HG02870 (cell line): Measurements from ENCODE around the gene STK17A.
"Not testable (repeated sequence)": the region's sequence is repeated elsewhere in the genome, so short reads cannot be mapped to it uniquely, and the experiment has no call there.

Source experiments
- ATAC-seq: cut with Tn5 transposase; IDR thresholded peaks from one replicate; pipeline ENCODE4 v1.9.1; 2021; ENCODE audit warnings: mild to moderate bottlenecking, moderate library complexity; ENCODE audit not compliant: unreplicated experiment

STK17A gene

DNA sequence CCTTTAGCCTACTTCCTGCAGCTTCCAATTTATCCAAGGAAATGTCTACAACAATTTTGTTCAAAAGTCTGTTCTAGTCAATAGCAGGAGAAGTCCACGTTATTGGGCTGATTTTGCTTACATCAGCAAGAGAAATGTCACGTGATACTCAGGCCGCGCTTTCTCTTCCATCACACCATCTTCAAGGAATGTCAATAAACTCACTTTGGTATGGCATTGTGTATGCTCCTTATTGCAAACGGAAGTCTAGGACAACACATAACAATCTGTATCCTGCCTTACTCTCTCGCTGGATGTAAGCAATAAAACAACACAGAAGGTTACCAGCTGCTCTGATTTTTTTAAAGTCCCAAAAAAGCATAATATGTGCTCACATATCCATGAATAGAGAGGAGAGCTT is 17.1 kb upstream of the STK17A start:
- ATAC-seq = no peak

GRCh38 chr7:43568529-43568928 is 14.4 kb upstream of the STK17A start:
- no peak for ATAC-seq

- peak; percentile 71 for ATAC-seq
Observed at GRCh38 chr7:43569424-43569823, 13.5 kb upstream of the STK17A start.

- peak; percentile 81 for ATAC-seq
Observed at GRCh38 chr7:43570688-43571365, 12.1 kb upstream of the STK17A start.

- no peak for ATAC-seq
Observed at GRCh38 chr7:43572516-43573049, 10.3 kb upstream of the STK17A start.

- not testable (repeated sequence) for ATAC-seq
Observed at GRCh38 chr7:43573832-43574231, 9.1 kb upstream of the STK17A start.

DNA sequence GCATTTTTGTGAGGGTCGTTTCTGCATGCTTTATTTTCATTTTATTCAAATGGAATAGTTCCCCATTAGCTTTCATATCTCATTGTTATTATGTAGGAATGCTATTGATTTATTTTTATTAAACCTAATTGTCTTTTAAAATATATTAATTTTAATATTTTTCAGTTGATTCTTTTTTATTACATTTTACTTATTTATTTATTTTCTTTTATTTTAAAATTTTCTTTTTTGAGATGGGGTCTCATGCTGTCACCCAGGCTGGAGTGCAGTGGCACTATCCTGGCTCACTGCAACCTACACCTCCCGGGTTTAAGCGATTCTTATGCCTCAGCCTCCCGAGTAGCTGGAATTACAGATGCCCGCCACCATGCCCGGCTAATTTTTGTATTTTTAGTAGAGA is 7.4 kb upstream of the STK17A start:
- ATAC-seq = no peak

- ATAC-seq = no peak
Observed at GRCh38 chr7:43576241-43576640, 6.7 kb upstream of the STK17A start.

DNA sequence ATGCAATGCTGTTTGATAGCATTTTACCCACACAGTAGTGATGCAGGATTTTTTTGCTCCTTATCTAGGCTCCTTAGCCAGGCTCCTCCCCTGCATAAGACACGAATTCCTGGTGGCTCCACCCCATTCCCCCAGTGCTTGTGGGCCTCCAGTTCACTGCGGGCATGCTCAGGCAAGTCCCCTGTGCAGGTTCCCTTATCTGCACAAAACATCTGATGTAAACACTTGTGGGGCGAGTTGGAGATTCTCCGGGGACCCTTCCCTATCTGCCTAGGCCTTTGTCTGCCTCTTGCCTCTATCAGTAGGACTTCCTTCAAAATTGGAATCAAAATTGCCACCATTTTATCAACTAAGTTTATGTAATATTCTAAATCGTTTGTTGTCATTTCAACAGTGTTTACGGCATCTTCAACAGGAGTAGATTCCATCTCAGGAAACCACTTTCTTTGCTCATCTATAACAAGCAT is 5.4 kb upstream of the STK17A start:
- ATAC-seq = no peak

DNA sequence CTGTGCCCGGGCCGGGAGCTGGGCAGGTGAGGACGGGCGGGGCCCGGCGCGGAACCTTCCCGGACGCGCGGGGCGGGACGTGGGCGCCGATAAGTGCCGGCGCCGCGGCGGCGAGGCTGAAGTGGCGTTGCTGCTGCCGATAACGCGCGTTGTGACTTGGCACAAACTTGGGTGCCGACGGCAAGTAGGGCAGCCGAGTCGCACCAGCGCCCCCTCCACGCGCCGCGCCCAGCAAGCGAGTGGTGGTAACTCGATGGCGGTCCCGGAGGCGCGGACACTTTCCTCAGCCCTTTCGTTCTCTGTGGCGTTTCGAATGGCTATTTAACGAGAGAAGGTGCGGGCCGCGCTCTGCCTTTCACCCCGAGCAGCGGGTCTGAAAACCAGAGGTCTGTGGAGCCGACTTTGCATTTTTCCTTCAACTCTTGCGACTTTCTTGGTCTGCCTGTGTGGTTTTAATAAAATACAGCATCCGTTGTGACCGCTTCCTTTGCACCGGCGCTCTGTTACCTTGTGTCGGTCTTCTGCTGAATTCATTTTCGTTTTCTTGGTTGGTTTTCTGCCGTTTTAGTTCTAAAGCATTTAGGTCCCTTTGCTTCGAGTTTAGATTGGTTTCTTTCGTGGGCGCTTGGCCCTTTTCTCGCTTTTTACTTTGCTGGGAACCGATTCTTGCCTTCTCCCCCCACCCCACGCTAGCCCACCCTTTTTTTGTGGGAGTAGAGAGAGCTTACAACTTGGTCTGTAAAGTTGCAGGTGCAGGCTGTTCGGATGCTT is 701 bp downstream of the STK17A start:
- peak; percentile 19 for ATAC-seq

GRCh38 chr7:43584195-43584586 is 1.3 kb downstream of the STK17A start:
- ATAC-seq = no peak

- ATAC-seq = not testable (repeated sequence)
Observed at GRCh38 chr7:43584733-43585132, 1.8 kb downstream of the STK17A start.

- ATAC-seq = no peak
Observed at GRCh38 chr7:43585562-43585961, 2.7 kb downstream of the STK17A start.

DNA sequence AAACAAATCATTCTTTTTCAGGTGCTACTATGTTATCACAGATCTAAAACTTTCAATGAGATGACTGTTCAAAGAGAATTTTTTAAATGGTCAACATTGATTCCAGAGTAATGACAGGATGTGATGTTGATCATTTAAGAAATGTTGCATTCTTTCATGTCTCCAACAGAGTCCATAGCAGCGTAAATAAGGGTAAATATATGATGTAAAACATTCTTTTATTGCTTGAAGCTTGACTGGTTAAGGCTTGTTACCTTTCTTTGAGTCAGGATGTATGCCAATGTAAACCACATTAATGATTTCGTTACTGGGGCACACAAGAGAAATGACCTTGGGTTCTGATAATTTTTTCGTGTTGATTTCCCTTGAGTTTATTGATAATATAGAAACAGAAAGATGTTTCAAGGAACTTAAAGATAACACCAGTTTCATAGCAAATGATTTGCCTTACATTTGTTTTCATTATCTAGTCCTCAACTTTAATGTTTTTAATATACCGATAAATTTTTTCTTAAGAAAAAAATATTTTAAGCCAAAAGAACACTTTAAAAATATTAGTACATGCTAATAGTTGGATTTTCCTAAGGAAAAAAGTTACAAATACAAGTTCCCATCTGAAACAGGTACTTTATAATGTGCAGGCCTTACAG is 3.5 kb downstream of the STK17A start:
- no peak for ATAC-seq

- ATAC-seq = no peak
Observed at GRCh38 chr7:43588477-43589132, 5.7 kb downstream of the STK17A start.

- ATAC-seq = no peak
Observed at GRCh38 chr7:43589133-43589478, 6.2 kb downstream of the STK17A start.

DNA sequence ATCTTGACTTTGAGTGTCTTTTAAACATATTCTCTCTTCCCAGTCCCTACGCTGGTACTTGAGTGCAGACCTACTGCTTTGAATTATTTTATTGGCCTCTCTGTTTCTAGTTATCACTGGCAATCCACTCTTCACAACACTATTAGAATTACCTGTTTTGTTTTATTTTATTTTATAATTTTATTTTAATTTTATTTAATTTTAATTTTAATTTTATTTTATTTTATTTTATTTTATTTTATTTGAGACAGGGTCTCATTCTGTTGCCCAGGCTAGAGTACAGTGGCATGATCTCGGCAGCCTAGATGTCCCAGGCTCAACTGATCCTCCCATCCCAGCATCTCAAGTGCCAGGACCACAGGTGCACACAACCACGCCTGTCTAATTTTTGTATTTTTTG is 6.8 kb downstream of the STK17A start:
- no peak for ATAC-seq

DNA sequence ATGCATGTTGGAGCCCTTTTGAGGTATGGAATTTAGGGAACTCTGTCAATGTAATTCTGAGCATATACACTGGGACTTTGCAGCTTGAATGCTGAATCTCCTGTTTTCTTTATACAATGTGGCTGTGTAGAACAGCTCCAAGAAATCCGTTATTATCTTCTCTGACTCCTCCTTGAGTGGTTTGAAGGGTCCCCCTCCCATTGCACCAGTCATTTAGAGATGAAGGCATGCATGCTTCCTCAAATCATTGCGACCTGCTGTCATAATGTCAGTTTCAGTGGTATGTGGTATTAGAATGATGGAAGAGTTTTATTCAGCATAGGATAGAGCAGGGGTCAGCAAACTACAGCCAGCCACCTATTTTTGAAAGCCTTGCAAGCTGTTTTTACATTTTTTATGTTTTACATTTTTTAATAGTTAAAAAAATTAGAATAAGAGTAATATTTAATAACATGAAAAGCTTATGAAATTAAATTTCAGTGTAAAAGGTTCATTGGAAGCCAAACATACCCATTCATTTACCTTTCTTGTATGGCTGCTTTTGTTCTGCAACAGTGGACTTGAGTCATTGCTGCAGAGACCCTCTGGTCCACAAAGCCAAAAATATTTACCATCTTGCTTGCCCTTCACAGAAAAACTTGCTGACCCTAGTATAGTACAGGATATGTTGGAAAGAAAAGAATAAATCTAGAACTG is 8.1 kb downstream of the STK17A start:
- peak; percentile 75 for ATAC-seq

DNA sequence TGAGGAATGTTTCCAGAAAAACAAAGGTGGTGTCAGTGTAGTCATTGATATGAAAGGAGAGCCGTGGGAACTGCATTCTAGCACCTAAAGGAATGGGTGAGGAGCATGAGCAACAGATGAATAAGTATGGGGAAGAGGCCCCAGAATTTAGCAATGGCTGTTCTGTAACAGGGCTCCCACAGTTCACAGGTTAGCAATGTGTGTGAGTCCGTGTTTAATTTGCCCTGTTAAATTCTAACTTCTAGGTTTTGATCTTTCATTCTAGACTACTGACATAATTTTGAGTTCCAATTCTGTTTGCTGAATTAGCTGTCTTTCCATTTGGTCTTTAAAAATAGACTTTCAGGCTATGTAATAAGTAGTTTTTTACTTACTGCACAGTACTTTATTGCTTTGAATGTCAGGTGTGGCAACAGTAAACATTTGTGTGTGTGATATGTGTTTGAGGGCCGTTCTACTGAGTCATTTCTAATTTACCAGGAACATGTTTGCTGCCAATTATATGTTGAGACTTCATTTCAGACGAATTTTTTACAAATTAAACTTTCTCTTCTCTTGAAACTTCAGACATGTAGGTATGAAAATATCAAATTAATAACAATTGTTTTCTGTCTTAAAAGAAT is 8.8 kb downstream of the STK17A start:
- ATAC-seq = peak; percentile 22

DNA sequence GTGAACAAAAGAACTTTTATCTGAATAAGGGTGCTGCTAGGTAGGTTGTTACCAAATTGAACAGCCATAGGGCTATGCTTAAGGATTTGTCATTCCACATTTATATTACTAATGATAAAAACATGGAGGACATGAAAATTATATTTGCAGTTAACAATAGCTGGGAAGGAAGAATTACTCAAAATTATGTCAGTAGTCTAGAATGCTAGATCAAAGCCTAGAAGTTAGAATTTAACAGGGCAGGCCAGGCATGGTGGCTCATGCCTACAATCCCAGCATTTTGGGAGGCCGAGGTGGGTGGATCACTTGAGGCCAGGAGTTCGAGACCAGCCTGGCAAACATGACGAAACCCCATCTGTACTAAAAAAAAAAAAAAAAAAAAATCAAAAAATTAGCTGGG is 9.4 kb downstream of the STK17A start:
- no peak for ATAC-seq
